Activated effector memory CD4-positive, alpha-beta T cell treated with Interleukin-2 at 50 U/mL for 16 hours (primary cell): ENCODE measurements around the gene CDS1.
"Not testable (repeated sequence)": the region's sequence is repeated elsewhere in the genome, so short reads cannot be mapped to it uniquely, and the experiment has no call there.

Source experiments
- DNase-seq: peaks from one replicate; pipeline ENCODE4 v3.0.0-alpha.2; 2020

Gene CDS1

DNA sequence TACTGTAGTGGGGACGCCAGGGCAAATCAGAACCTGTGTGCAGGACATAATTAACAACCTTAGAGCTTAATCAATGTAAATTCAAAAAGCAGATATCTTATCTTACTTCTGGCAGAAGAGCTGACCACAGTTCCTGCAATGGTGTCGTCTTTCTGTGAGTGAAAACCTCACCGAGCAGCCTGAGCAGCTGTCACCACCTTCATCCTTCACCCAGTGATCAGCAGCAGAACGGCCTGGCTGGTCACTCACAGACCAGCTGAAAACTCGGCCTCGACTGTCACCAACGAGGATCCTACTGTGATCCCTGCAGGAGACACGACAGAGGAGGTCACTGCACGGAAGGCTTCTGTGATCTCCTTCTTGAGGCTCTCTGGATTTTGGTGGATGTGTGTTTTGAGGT, 94.2 kb downstream of the CDS1 start:
- no peak for DNase-seq

GRCh38 chr4:84677995-84678394, 95.1 kb downstream of the CDS1 start:
- DNase-seq: no peak

DNA sequence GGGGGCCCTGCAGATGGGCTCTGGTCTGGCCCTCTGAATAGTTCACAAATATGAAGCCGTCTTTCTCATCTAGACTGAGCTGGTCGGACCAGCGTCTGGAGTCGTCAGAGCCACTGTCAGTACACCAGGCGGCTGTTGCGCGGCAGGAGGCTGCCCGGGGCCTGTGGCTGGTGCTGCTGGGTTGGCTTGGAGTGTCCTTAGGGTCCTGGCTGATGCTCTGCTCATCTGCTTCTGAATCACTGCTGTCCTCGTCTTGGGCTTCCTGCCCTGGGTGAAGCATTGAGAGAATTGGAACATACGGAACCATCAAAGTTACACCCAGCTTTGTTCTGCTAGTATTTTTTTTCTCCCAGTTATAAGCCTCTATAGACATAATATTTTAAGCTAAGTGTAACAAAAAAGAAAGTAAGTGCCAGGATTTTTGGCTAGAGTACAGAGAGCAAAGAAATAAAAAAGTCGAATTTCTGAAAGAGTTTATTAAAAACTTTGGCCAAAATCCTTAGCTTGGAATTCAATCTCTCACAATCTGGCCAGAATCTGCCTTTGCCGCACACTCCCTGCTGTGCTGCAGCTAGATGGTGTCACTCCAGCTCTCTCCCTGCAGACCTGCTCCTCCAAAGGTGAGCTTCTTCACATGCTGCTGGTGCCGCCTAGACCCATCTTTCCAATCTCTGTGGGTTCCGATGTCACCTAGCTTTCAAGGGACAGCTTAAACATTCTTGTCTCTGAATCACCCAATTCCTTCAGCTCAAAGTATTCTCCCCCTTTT, 96.2 kb downstream of the CDS1 start:
- no peak for DNase-seq

DNA sequence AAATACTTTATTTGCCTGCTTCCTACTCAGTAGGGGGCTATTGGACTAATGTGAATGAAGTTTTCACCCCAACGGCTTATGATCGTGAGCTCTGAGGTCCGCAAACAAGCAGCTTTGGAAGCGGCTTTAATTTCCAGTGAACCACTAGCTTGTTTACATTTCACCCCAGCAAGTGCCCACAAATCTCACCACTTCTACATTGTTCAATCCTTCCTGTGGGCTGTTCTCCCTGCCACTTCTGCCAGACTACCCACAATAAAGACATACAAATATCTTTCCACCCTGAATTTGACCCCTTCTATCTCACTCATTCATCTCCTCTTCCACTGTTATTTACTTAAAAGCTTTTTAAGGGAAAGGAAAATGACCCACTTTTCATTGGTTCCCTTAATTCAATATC, 98.0 kb downstream of the CDS1 start:
- no peak for DNase-seq

DNA sequence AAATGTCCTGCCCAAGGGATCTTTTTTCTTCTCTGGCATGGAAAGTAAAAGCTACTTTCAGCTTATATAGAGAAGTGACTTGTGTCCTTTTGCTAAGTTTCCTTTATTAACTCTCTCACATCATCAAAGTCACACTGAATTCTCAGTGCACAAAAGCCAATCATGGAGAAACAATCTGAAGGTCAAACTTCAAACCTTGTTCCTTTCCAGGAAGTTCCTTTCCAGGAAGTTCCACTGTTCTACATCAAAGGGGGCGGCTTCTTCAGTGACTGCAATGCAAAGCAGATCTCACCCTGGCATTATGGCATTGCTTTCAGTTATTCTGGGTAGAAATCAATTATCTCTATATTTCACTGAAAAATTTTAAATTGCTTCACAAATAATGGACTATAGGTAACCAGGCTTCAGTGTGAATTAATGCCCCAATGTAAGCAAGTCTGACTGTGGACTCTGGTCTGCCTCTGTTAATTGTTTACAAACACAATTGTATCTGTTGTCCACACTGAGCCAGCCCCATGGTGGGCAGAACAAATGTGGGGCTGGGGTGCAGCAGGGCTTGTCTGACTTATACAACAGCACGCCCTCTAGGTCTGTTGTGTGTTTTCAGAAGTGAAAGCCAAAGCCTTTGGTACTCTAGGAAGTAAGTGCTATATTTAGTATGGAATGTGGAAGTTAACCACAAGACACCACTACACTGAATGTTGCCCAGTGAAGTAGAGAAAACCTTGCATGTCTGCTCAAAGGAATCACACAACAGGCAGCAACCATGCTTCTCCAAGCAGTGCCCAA, 98.8 kb downstream of the CDS1 start:
- DNase-seq: no peak

DNA sequence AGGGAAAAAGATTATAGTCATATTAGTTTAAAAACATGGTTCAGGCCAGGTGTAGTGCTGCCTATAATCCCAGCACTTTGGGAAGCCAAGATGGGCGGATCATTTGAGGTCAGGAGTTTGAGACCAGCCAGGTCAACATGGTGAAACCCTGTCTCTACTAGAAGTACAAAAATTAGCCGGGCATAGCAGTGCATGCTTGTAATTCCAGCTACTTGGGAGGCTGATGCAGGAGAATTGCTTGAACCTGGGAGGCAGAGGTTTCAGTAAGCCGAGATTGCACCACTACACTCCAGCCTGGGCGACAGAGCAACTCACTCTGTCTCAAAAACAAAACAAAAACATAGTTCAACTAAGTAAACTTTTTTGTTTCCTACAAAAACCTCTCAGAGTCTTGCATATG, 99.7 kb downstream of the CDS1 start:
- DNase-seq: not testable (repeated sequence)

GRCh38 chr4:84683064-84683850, 100.3 kb downstream of the CDS1 start:
- DNase-seq: no peak

GRCh38 chr4:84684361-84684760, 101.4 kb downstream of the CDS1 start:
- no peak for DNase-seq

GRCh38 chr4:84685105-84685504, 102.2 kb downstream of the CDS1 start:
- no peak for DNase-seq

- DNase-seq: no peak
Measured at GRCh38 chr4:84688605-84689004, 105.7 kb downstream of the CDS1 start.

DNA sequence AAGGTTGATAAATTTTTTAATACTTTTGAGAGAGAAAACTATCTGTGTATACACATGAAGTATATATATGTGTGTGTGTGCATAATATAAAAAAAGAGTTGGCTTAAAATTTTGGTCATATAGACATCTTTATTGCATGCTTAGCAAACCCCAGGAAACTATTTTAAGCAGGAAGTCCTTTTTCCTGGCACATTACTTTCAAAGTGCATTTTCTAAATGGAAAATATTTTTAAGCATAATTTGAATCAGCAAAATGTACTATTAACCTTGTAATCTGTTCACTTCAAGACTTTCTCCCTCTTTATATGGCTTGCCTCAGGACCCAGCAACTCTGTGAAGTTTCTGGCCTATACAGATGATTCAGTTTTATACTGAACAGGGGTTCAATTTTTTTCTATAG, 106.3 kb downstream of the CDS1 start:
- no peak for DNase-seq

- DNase-seq: no peak
Measured at GRCh38 chr4:84690481-84690880, 107.6 kb downstream of the CDS1 start.

DNA sequence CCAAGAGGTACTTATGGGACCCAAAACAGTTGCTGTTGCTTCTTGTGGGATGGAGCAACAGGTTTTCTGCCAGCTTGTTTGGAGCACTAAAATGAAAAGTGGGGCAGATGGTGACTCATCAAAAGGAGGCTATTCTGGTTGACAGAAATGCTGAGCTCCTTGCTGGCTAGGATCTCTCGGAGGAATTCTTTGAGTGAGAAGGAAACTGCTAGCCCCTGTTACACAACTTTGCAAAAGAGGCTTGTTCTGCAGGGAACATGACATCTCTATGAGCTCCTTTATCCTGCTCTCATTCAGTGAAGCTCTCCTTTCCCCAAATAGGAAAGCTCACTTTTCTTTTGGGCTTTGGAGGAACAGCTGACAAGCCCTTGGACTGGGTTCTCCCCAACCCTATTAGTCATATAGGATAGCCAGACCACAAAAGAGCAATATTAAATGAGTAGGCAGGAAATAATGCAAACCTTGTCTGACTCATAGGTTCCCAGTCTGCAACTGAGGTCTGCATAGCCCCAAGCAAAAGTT, 108.3 kb downstream of the CDS1 start:
- DNase-seq: no peak

GRCh38 chr4:84691800-84692199, 108.9 kb downstream of the CDS1 start:
- DNase-seq: no peak

DNA sequence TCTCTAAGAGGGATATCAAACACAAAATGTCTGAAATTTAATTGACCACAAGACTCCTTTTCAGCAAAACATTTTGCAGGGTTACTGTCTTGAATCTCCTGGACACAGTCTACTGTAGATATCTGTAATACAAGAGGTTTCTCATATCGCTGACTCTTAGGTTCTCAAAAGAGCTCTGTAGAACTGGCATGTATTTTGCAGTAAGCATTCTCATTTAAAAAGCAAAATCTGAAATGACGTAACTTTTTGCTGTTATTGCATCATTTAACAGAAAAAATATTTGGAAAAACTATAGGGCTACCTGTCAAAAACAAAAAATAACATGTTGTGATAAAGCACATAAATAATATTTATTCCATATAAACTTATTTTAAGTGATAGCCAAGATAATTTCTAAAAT, 114.2 kb downstream of the CDS1 start:
- DNase-seq: no peak

GRCh38 chr4:84697615-84698201, 114.8 kb downstream of the CDS1 start:
- no peak for DNase-seq

DNA sequence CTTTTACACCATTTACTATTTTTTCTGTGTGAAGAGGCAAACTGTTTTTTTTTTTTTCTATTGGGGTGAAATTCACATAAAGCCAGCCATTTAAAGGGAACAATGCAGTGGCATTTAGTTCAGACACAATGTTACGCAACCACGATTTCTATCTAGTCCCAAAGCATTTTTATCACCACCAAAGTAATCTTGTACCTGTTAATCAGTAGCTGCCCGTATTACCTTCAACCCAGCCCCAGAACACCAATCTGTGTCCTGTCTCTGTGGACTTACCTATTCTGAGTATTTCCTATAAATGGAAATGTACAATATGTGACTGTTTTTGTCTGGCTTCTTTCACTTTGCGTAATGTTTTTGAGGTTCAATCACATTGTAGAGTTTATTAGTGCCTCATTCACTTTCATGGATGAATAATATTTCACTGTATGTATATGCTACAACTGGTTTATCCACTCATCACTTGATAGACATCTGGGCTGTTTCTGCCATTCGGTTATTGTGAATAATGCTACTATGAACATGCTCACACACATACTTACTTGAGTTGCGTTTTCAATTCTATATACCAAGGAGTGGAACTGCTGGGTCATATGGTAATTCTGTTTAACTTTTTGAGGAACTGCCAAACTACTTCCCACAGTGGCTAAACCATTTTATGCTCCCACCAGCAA, 116.2 kb downstream of the CDS1 start:
- DNase-seq: no peak
